Neuron (in vitro differentiated cells): ENCODE results near the gene SNAPC5.

ENCODE experiments used
- H2AFZ ChIP-seq: one replicate; pipeline ENCODE4 v1.6.1; 2013; ENCODE audit warnings: low read depth, mild to moderate bottlenecking, inconsistent platforms, low read length, moderate library complexity
- H3K27me3 ChIP-seq: one replicate; pipeline ENCODE4 v1.6.1; 2013; ENCODE audit warnings: low read length; ENCODE audit not compliant: insufficient read depth
- H3K36me3 ChIP-seq: one replicate; pipeline ENCODE4 v1.6.1; 2013; ENCODE audit warnings: low read length; ENCODE audit not compliant: insufficient read depth
- H3K4me1 ChIP-seq: one replicate; pipeline ENCODE4 v1.6.1; 2013; ENCODE audit warnings: low read length; ENCODE audit not compliant: insufficient read depth
- H3K4me3 ChIP-seq: 2 replicates; pipeline ENCODE4 v1.5.1; 2013; ENCODE audit warnings: mild to moderate bottlenecking, low read length, moderate library complexity
- H3K9me3 ChIP-seq: one replicate; pipeline ENCODE4 v1.6.1; 2013; ENCODE audit warnings: low read length

SNAPC5 gene, protein sequence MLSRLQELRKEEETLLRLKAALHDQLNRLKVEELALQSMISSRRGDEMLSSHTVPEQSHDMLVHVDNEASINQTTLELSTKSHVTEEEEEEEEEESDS

DNA sequence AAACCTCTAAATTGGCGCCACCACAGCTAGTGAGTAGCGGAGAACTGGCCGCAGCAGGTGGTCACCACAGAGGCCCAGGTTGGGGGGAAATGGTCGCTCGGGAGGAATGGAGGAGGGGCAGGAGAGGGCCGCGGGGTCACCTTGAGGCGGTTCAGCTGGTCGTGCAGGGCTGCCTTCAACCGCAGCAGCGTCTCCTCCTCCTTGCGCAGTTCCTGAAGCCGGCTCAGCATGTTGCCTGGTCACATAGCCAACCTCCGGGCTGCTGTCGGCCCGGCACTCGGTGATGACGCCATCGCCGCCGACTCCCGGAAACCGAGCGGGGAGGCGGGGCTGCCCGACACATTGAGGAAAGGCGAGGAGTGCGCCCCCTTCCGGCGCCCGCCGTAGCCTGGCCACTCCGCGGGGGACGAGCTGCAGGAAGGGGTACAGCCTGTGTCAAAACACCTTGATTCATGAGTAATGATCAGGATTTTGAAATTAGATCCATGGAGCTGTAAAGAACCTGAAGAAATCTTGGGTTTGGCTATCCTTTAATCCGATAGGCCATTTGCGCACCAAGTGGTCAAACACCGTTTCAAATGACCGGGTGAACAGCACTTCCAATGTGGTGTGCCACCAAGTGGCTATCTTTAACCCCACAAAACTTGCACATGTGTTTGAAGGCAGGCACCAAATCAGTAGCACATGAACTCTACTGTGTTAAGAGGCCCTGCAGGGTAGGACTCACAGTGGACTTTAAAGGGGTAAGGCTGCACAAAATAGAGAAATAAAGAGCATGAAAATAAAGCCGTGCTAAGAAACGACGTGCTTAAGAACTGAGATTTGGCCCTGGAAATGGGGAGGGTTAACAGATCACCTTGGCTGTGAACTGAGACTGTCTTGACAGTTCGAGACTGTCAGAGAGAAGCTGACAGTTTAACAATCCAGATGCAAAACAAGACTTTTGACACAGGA lies at the start of gene SNAPC5:
Gene SNAPC5, minus strand, starts transcription at position 261 of the 954 bp plus-strand sequence. Its CDS starts 31 bp downstream, at position 230.
- Histone ChIP-seq H3K36me3 (peaks cover 71% of the 10 kb centered on the region), H3K4me3 (peak within 1 kb of the TSS; percentile 75), H3K27me3 (no peaks in the 10 kb centered on the region), H2AFZ (peak within 1 kb of the TSS; percentile 19), H3K4me1 (peaks cover 11% of the 10 kb centered on the region), H3K9me3 (no peaks in the 10 kb centered on the region)

DNA sequence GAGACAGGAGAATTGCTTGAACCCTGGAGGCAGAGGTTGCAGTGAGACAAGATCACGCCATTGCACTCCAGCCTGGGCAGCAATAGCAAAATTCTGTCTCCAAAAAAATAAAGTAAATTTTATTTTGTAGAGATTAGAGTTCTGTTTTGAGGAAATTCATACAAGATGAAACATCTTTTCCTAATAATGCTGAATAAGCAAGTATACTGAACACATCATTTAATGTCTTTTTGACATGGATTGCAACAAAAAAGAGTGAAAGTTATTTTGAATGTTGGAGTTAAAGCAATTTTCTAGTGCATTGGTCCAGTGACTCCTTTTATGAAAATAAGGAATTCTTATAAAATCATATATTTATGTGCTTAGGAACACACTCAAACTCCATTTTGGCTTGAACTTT lies 47.7 kb upstream of the SNAPC5 start:
- H3K27me3 ChIP-seq: no peaks in the 10 kb centered on the region
- H3K4me1 ChIP-seq: no peaks in the 10 kb centered on the region
- no peak overlapping the region for H2AFZ ChIP-seq
- no peaks in the 10 kb centered on the region for H3K9me3 ChIP-seq
- peaks cover 31% of the 10 kb centered on the region for H3K36me3 ChIP-seq
- H3K4me3 ChIP-seq: no peak overlapping the region

DNA sequence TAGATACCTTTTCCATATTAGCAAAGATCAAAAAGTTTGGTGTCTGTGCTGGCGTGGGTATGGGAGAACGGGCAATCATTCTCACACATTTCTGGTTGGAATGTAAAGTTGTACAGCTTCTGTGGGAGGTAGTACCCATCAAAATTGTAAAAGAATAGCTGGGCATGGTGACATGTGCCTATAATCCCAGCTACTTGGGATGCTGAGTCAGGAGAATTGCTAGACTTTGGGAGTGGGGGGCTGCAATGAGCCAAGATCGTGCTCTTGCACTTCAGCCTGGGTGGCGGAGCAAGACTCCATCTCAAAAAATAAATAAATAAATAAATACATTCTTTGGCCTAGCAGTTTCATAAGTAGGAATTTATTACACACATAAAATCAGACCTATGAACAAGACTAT lies 45.3 kb upstream of the SNAPC5 start:
- H3K4me3 ChIP-seq: no peak overlapping the region
- H2AFZ ChIP-seq: no peak overlapping the region
- no peaks in the 10 kb centered on the region for H3K27me3 ChIP-seq
- H3K4me1 ChIP-seq: no peaks in the 10 kb centered on the region
- no peaks in the 10 kb centered on the region for H3K9me3 ChIP-seq
- H3K36me3 ChIP-seq: peaks cover 40% of the 10 kb centered on the region

DNA sequence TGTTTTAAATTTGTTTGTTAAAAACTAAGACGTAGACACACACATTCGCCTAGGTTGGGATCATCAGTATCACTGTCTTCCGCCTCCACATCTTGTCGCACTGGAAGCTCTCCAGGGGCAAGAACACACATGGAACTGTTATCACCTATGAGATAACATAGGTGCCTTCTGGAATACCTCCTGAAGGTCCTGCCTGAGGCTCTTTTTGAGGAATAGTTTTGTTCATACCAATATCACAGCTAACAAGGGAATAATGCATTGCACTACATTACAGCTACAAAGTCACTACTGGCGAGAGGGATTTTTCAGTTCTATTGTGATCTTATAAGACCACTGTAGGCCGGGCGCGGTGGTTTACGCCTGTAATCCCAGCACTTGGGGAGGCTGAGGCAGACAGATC lies 37.5 kb upstream of the SNAPC5 start:
- no peak overlapping the region for H3K4me3 ChIP-seq
- H2AFZ ChIP-seq: no peak overlapping the region
- no peaks in the 10 kb centered on the region for H3K4me1 ChIP-seq
- peaks cover 51% of the 10 kb centered on the region for H3K36me3 ChIP-seq
- no peaks in the 10 kb centered on the region for H3K9me3 ChIP-seq
- no peaks in the 10 kb centered on the region for H3K27me3 ChIP-seq

DNA sequence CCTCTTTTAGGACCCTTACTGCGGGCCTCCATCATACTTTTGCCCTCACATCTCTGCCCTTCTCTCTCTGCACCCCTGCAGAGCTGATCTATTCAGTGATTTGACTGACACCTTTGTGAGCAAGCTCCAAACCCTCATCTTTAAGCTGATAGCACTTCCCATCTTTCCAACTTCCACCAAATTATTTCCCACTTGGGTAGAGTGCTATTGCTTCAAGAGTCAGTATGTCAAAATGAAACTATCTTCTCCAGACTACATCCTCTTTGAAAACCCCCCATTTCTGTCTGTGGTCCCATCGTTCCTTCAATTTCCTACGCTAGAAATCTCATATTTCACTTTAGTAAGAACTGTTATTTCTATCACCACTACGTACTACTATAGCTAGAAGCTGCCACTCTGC lies 27.3 kb upstream of the SNAPC5 start:
- peaks cover 49% of the 10 kb centered on the region for H3K36me3 ChIP-seq
- H3K4me1 ChIP-seq: no peaks in the 10 kb centered on the region
- no peak overlapping the region for H3K4me3 ChIP-seq
- no peaks in the 10 kb centered on the region for H3K9me3 ChIP-seq
- H2AFZ ChIP-seq: no peak overlapping the region
- no peaks in the 10 kb centered on the region for H3K27me3 ChIP-seq

DNA sequence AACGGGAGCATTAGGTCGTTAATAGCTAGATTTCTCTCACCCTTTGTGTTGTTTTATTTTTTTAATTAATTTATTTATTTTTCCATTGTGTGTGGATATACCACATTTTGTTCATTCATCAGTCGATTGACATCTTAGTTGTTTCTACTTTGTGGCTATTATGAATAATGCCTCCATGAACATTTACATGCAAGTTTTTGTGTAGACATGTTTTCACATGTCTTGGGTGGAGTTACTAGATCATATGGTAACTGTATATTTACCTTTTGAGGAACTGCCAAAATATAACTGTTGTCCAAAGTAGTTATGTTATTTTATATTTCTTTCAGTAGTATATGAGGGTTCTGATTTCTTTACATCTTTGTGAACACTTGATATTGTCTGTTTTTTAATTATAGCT lies 26.4 kb upstream of the SNAPC5 start:
- no peak overlapping the region for H2AFZ ChIP-seq
- no peaks in the 10 kb centered on the region for H3K4me1 ChIP-seq
- H3K36me3 ChIP-seq: peaks cover 43% of the 10 kb centered on the region
- H3K9me3 ChIP-seq: no peaks in the 10 kb centered on the region
- H3K27me3 ChIP-seq: no peaks in the 10 kb centered on the region
- no peak overlapping the region for H3K4me3 ChIP-seq

DNA sequence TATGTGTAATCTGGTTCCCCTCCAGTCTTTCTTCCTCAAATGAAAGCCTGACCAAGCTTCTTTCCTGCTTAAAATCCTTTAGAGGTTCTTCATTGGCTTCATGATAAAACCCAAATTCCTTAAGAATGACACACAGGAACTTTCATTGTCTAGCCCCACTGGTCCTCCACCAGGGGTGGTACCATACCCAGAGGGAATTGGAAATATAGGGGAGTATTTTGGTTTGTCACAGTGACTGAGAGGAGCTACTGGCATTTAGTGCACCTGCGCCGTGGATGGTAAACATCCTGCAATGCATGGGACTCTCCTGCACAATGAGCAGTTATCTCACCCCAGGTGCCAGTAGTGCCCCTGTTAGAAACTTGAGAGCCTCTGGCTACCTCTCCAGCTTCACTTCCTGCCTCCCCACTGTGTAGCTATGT lies 18.4 kb upstream of the SNAPC5 start:
- Histone ChIP-seq H3K9me3 (no peaks in the 10 kb centered on the region), H2AFZ (no peak overlapping the region), H3K4me1 (no peaks in the 10 kb centered on the region), H3K36me3 (peaks cover 35% of the 10 kb centered on the region), H3K27me3 (no peaks in the 10 kb centered on the region), H3K4me3 (no peak overlapping the region)

DNA sequence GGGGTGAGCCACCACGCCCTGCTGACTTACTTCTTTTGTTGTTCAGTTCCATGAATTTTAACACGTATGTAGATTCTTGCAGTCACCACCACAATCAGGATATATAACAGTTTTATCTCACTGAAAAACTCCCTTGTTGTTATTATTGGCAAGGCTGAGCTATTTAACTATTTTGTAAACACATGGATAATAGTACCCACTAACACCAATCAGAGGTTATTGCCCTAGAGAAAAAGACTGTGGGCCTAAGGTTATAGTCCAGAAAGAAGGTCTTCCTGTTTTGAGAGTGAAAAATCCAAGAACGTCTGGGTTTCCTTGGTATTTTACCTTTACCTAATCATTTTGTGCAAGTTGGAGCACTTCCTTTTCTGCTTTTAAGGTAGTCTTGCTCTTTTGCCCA lies 17.0 kb upstream of the SNAPC5 start:
- no peaks in the 10 kb centered on the region for H3K9me3 ChIP-seq
- H3K36me3 ChIP-seq: peaks cover 37% of the 10 kb centered on the region
- H3K4me1 ChIP-seq: no peaks in the 10 kb centered on the region
- H3K4me3 ChIP-seq: no peak overlapping the region
- no peak overlapping the region for H2AFZ ChIP-seq
- no peaks in the 10 kb centered on the region for H3K27me3 ChIP-seq

DNA sequence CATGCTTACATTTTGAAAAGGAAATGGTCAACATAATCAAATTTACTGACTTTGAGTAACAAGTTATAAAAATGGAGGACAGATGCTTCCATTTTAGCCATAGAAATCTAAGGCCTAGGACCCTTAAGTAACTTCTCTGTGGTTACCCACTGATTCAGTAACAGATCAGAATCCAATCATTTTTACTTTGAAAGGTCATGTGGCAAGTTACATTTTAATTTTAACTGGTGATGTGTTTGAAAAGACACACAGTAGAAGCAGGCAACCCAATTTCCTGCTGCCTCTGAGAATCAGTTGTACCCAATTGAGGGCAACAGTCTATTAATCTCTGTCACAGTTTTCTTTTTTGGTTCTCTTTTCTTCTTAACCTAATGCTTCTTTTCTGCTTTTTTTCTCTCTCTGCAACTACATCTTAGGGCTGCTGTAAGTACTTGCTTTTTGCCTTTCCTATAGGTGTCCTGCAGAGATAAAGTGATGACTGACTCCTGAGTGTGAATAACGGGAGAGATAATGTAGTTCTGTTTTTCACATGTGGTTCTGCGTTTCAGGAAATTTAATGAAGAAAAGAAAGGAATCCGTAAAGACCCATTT lies 10.8 kb upstream of the SNAPC5 start:
- no peak overlapping the region for H3K4me3 ChIP-seq
- H3K36me3 ChIP-seq: peaks cover 3% of the 10 kb centered on the region

DNA sequence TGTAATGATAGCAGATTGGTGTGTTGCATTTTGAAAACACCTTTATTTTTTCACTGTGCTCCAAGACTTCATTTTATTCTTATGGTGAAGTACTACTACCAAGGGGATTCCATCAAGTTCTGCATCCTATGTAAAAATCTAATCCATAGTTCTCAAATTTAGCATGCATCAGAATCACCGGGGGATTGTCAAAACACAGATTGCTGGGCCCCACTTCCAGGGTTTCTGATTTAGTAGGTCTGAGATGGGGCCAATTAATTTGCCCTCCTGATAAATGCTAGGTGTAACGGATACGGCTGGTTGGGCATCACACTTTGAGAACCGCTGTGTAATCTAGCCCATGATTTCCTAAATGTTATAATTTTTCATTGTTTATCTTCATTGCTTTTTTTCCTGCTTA lies 8.3 kb upstream of the SNAPC5 start:
- peak overlapping the region; percentile 85 for H3K4me3 ChIP-seq
- peaks cover 29% of the 10 kb centered on the region for H3K36me3 ChIP-seq
- H3K4me1 ChIP-seq: peaks cover 21% of the 10 kb centered on the region
- H2AFZ ChIP-seq: peak overlapping the region; percentile 97
- no peaks in the 10 kb centered on the region for H3K27me3 ChIP-seq
- H3K9me3 ChIP-seq: no peaks in the 10 kb centered on the region

More for the DNA sequence above, 10.8 kb upstream of the SNAPC5 start:
- no peaks in the 10 kb centered on the region for H3K9me3 ChIP-seq
- H2AFZ ChIP-seq: no peak overlapping the region
- H3K27me3 ChIP-seq: no peaks in the 10 kb centered on the region
- peaks cover 11% of the 10 kb centered on the region for H3K4me1 ChIP-seq

DNA sequence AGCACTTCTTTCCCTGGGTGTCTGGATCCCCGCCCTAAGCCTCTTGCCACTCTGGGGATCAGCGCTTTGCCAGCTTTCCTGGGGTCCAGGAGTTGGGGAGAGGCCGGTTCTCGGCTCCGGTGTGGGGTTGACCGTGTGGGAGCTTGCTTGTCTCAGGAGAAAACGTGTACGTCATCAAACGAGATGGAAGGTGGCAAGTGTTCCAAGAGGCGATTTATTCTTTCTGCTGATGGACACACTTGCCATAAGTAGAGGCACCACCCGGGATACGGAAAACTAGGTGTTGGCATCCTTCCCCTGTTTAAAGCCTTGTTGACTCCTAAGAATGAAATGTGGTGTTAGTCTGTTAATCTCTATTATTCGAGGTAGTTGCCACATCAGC lies 7.9 kb upstream of the SNAPC5 start:
- peaks cover 33% of the 10 kb centered on the region for H3K36me3 ChIP-seq
- H2AFZ ChIP-seq: peak overlapping the region; percentile 97
- H3K4me3 ChIP-seq: peak overlapping the region; percentile 85
- H3K9me3 ChIP-seq: no peaks in the 10 kb centered on the region
- no peaks in the 10 kb centered on the region for H3K27me3 ChIP-seq
- peaks cover 21% of the 10 kb centered on the region for H3K4me1 ChIP-seq

DNA sequence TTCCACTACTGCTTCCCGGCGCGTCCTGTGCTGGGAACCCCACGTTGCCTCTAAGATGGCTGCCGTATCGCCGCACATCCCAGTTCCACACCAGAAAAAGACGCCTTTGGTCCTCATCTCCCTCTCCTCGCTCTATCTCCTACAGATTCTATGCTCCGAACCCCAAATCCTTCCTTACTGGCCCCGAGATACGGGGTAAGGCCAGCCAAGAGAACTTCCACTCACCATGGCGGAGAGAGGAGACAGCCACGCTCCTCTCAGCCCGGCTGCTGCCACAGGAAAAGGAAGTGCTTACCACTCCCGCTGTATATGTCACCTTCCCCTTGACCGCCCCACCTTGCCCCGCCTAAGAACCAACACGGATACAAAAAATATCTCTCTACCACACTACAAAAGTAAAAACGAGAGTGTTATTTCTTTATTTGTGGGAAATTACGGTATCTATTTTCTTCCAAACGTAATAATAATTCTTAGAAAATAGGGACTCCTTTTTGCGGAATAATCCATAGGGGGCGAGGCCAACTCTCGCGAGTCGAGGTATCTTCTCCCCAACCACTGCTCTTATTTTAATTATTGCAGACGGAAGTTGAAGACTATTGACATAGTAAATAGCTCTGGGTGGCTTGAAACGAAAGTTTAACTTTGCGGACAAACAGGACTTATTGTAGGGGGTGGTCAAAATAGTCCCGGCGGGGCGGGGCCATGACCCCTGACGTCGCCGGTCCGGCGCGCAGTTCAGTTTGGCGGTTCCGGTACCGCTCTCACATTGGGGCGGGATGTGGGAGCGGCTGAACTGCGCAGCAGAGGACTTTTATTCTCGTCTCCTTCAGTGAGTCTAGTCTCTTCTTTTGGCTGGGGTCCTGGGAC lies 7.2 kb upstream of the SNAPC5 start, which contains the start of the genes RPL4 and ZWILCH:
Gene RPL4, minus strand, starts transcription at position 293 of the 867 bp plus-strand sequence. Its CDS starts 65 bp downstream, at position 228.
Gene ZWILCH, plus strand, starts transcription at position 764 of the 867 bp plus-strand sequence. Its CDS starts 13 bp downstream, at position 777.
- H3K4me3 ChIP-seq: peak within 1 kb of the TSS; percentile 85
- peaks cover 37% of the 10 kb centered on the region for H3K36me3 ChIP-seq
- no peaks in the 10 kb centered on the region for H3K27me3 ChIP-seq

More for the DNA sequence above, 7.2 kb upstream of the SNAPC5 start, which contains the start of the genes RPL4 and ZWILCH:
- Histone ChIP-seq H3K4me1 (peaks cover 21% of the 10 kb centered on the region), H2AFZ (peak within 1 kb of the TSS; percentile 97), H3K9me3 (no peaks in the 10 kb centered on the region)
